Islet precursor cell (in vitro differentiated cells): ENCODE data around the gene PDE1C.

Source experiments
- DNase-seq: peaks from one replicate; pipeline ENCODE4 v3.0.0-alpha.2; 2018

PDE1C gene

GRCh38 chr7:31761646-31762045 is 308.6 kb downstream of the PDE1C start:
- DNase-seq, result no peak

GRCh38 chr7:31758755-31759154 is 311.5 kb downstream of the PDE1C start:
- no peak for DNase-seq

GRCh38 chr7:31751726-31752125 is 318.5 kb downstream of the PDE1C start:
- DNase-seq, result no peak

GRCh38 chr7:31748084-31748483 is 322.1 kb downstream of the PDE1C start:
- no peak for DNase-seq

- DNase-seq, result no peak
Observed at GRCh38 chr7:31747553-31747952, 322.7 kb downstream of the PDE1C start.

- peak; percentile 60 for DNase-seq
Observed at GRCh38 chr7:31744294-31744874, 325.8 kb downstream of the PDE1C start.

- no peak for DNase-seq
Observed at GRCh38 chr7:31741852-31742251, 328.4 kb downstream of the PDE1C start.

- peak; percentile 84 for DNase-seq
Observed at GRCh38 chr7:31735991-31736982, 333.9 kb downstream of the PDE1C start.

- no peak for DNase-seq
Observed at GRCh38 chr7:31734456-31734855, 335.8 kb downstream of the PDE1C start.

- DNase-seq, result no peak
Observed at GRCh38 chr7:31729195-31729804, 340.9 kb downstream of the PDE1C start.

- no peak for DNase-seq
Observed at GRCh38 chr7:31724696-31725095, 345.5 kb downstream of the PDE1C start.

- DNase-seq, result no peak
Observed at GRCh38 chr7:31720366-31720765, 349.8 kb downstream of the PDE1C start.

GRCh38 chr7:31716355-31716754 is 353.9 kb downstream of the PDE1C start:
- no peak for DNase-seq

GRCh38 chr7:31710171-31710570 is 360.0 kb downstream of the PDE1C start:
- DNase-seq, result no peak

- no peak for DNase-seq
Observed at GRCh38 chr7:31707089-31707488, 363.1 kb downstream of the PDE1C start.

GRCh38 chr7:31705377-31705776 is 364.8 kb downstream of the PDE1C start:
- DNase-seq, result no peak

- no peak for DNase-seq
Observed at GRCh38 chr7:31702354-31702753, 367.9 kb downstream of the PDE1C start.
